CD14-positive monocyte (primary cell): ENCODE data around the gene VAV2. TPM values are rescaled to one million over a fixed set of nuclear protein-coding genes. Genes with fewer than 3 reads are reported as not detected.

Experiments
- DNase-seq, 3 donors: peaks; one replicate each; pipeline ENCODE4 v3.0.0-alpha.2; 2011 to 2022
- H2AFZ ChIP-seq: 2 replicates; pipeline ENCODE4 v1.6.0; 2012; ENCODE audit warnings: mild to moderate bottlenecking, low read depth, low read length, inconsistent platforms; ENCODE audit not compliant: insufficient read depth, poor library complexity, severe bottlenecking
- H3K27ac ChIP-seq, 2 donors: 1 replicate in 1 of 2; 2 replicates in 1 of 2; pipeline ENCODE4 v1.5.1; 2012 to 2013; ENCODE audit warnings: low read length in 2 of 2, control low read depth in 1 of 2, inconsistent platforms in 1 of 2, low read depth in 1 of 2, mild to moderate bottlenecking in 1 of 2
- H3K27me3 ChIP-seq, 2 donors: one replicate each; pipeline versions ENCODE4 v1.6.0 to v1.6.1; 2011 to 2013; ENCODE audit warnings: low read length in 2 of 2; ENCODE audit not compliant: control insufficient read depth in 2 of 2, insufficient read depth in 2 of 2
- H3K36me3 ChIP-seq, 2 donors: replicated peaks in 1 of 2; 1 replicate in 1 of 2; 2 replicates in 1 of 2; pipeline versions ENCODE4 v1.5.1 to v1.6.1; 2012 to 2013; ENCODE audit warnings: low read length in 2 of 2, control low read depth in 1 of 2, inconsistent platforms in 1 of 2, mild to moderate bottlenecking in 1 of 2; ENCODE audit not compliant: insufficient read depth in 2 of 2, control insufficient read depth in 1 of 2
- H3K4me1 ChIP-seq, 2 donors: 1 replicate in 1 of 2; 2 replicates in 1 of 2; pipeline versions ENCODE4 v1.5.1 to v1.6.1; 2012 to 2013; ENCODE audit warnings: low read length in 2 of 2, control low read depth in 1 of 2, inconsistent platforms in 1 of 2, mild to moderate bottlenecking in 1 of 2, moderate library complexity in 1 of 2; ENCODE audit not compliant: insufficient read depth in 2 of 2, control insufficient read depth in 1 of 2
- H3K4me2 ChIP-seq: replicated peaks from 2 replicates; pipeline ENCODE3; 2012; ENCODE audit warnings: low read length, moderate library complexity, mild to moderate bottlenecking; ENCODE audit not compliant: poor library complexity, severe bottlenecking; ENCODE audit errors: extremely low read depth
- H3K4me3 ChIP-seq, 3 experiments: fragments of 200-600 bp in 1 of 3; sonication (generic) in 1 of 3; replicated peaks in 1 of 3; 1 replicate in 2 of 3; 2 replicates in 1 of 3; pipeline ENCODE4 v1.5.1; 2011 to 2013; ENCODE audit warnings: low read length in 3 of 3, mild to moderate bottlenecking in 3 of 3, control low read depth in 2 of 3, low read depth in 2 of 3, inconsistent platforms in 1 of 3, moderate library complexity in 1 of 3
- H3K79me2 ChIP-seq: 2 replicates; pipeline ENCODE4 v1.6.0; 2012; ENCODE audit warnings: mild to moderate bottlenecking, control low read depth, inconsistent platforms, low read length, moderate library complexity; ENCODE audit not compliant: insufficient read depth
- H3K9ac ChIP-seq: 2 replicates; pipeline ENCODE4 v1.6.0; 2017; ENCODE audit warnings: low read length, mild to moderate bottlenecking; ENCODE audit not compliant: insufficient read depth, poor library complexity, severe bottlenecking
- H3K9me3 ChIP-seq, 2 donors: replicated peaks in 1 of 2; 1 replicate in 1 of 2; 2 replicates in 1 of 2; pipeline versions ENCODE4 v1.5.1 to v1.6.1; 2012 to 2013; ENCODE audit warnings: low read length in 2 of 2, control low read depth in 1 of 2; ENCODE audit not compliant: control insufficient read depth in 1 of 2, insufficient read depth in 1 of 2
- H4K20me1 ChIP-seq: 2 replicates; pipeline ENCODE4 v1.6.0; 2012; ENCODE audit warnings: mild to moderate bottlenecking, low read length, control low read depth, moderate library complexity; ENCODE audit not compliant: insufficient read depth
- H3K27ac Mint-ChIP-seq, 7 donors: one replicate each; pipeline ENCODE4 v1.8.0; 2020; ENCODE audit warnings: mild to moderate bottlenecking in 7 of 7, mixed read lengths in 7 of 7, moderate library complexity in 6 of 7, inconsistent platforms in 2 of 7
- H3K27me3 Mint-ChIP-seq, 3 donors: one replicate each; pipeline ENCODE4 v1.8.0; 2021 to 2022; ENCODE audit warnings: low read depth in 3 of 3, mild to moderate bottlenecking in 3 of 3, mixed read lengths in 3 of 3, moderate library complexity in 3 of 3, inconsistent platforms in 1 of 3
- H3K36me3 Mint-ChIP-seq, 2 donors: one replicate each; pipeline ENCODE4 v1.8.0; 2020; ENCODE audit warnings: mixed read lengths in 2 of 2, inconsistent platforms in 1 of 2, mild to moderate bottlenecking in 1 of 2
- H3K4me1 Mint-ChIP-seq: one replicate; pipeline ENCODE4 v1.8.0; 2020; ENCODE audit warnings: mild to moderate bottlenecking, mixed read lengths
- H3K4me3 Mint-ChIP-seq, 2 donors: one replicate each; pipeline ENCODE4 v1.8.0; 2020; ENCODE audit warnings: mild to moderate bottlenecking in 2 of 2, mixed read lengths in 2 of 2, moderate library complexity in 1 of 2
- H3K9me3 Mint-ChIP-seq, 7 donors: one replicate each; pipeline ENCODE4 v1.8.0; 2020 to 2022; ENCODE audit warnings: mixed read lengths in 7 of 7, mild to moderate bottlenecking in 6 of 7, moderate library complexity in 6 of 7, inconsistent platforms in 2 of 7
- WGBS: methylation state at CpG from one replicate; pipeline ENCODE4 v1.1.5; 2013; ENCODE audit warnings: missing lambda C conversion rate; ENCODE audit not compliant: insufficient coverage; 5-methylcytosine and 5-hydroxymethylcytosine counted together
- intact Hi-C, 2 donors: fragments of 100-400 bp; cut with micrococcal nuclease; formaldehyde crosslinking; loops; one replicate each; pipeline versions ENCODE4 v1.15.0 to v1.15.1; 2023
- polyA plus RNA-seq, 3 donors: library from polyadenylated mRNA; depleted of rRNA in 1 of 3; unstranded in 2 of 3; stranded (reverse) in 1 of 3; fragments of 300-500 nt in 2 of 3; fragments of >200 nt in 1 of 3; fragmentation: Illumina TruSeq in 2 of 3; gene quantifications; 1 replicate in 2 of 3; 2 replicates in 1 of 3; pipeline ENCODE4 v1.2.3, GENCODE V29; 2012 to 2021
- TF ChIP-seq, protein P1 (sequence below): fragments of 200-600 bp; IDR thresholded peaks from one replicate; pipeline ENCODE4 v1.8.0; 2022; ENCODE audit warnings: antibody characterized with exemption, mild to moderate bottlenecking

VAV2 gene
- polyA plus RNA-seq, 3 donors: 2.3 to 13.6 (median 2.3) TPM

DNA sequence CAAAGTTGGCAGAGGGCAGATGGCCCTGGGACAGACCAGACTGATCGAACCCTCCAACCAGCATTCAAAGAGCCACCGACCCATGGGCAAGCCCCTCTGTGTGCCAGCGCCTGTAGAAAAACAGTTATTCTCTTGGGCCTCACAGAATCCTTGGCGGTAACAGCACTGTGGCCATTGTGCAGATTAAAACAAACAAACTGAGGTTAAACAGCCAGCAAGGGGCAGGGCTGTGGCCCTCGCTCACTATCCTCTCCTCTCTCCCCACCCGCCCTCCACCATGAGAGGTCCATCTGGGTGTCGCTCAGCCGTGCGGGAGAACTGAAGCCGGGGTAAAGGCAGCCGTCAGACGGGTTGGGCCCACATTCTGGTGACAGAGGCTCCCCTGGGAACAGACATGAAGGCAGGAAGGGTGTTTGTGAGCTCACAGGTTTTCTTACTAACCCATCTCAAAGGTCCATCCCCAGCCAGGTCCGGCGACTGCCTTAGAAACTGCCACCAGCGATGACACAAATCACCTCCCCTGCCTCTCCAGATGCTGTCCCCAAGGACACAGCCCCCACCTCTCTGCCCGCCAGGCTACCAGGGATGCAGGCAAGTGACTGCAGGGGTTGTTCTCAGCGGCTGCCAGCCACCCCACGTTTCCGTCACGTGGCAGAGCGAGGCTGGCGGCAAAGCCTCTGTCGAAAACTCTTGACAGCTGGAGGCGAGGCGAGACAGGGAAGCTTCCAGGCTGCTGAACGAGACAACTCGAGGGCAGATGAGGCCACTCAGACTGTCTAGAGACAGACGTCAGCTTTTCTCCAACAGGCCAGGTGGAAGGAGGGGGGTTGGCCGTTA, 178.2 kb downstream of the VAV2 start:
- no peaks in the 10 kb centered on the region for H4K20me1 ChIP-seq
- Mint-ChIP-seq H3K27ac (peak overlapping the region in 4 of 7 donors; percentile 36 to 77 (median 53)), H3K27me3 (peaks cover 0 to 3% (median 3%) of the 10 kb centered on the region in 3 donors), H3K9me3 (no peaks in the 10 kb centered on the region), H3K4me1 (no peaks in the 10 kb centered on the region), H3K36me3 (peaks cover 15 to 49% of the 10 kb centered on the region in 2 donors), H3K4me3 (no peak overlapping the region)
- H3K9ac ChIP-seq: no peak overlapping the region
- H2AFZ ChIP-seq: no peak overlapping the region
- H3K27ac ChIP-seq: no peak overlapping the region
- H3K36me3 ChIP-seq: peaks cover 4 to 34% of the 10 kb centered on the region in 2 donors
- no peak overlapping the region for H3K4me3 ChIP-seq
- H3K27me3 ChIP-seq: no peaks in the 10 kb centered on the region
- no peaks in the 10 kb centered on the region for H3K9me3 ChIP-seq
- no peaks in the 10 kb centered on the region for H3K79me2 ChIP-seq
- H3K4me2 ChIP-seq: no peak overlapping the region
- TF ChIP-seq, protein P1, sequence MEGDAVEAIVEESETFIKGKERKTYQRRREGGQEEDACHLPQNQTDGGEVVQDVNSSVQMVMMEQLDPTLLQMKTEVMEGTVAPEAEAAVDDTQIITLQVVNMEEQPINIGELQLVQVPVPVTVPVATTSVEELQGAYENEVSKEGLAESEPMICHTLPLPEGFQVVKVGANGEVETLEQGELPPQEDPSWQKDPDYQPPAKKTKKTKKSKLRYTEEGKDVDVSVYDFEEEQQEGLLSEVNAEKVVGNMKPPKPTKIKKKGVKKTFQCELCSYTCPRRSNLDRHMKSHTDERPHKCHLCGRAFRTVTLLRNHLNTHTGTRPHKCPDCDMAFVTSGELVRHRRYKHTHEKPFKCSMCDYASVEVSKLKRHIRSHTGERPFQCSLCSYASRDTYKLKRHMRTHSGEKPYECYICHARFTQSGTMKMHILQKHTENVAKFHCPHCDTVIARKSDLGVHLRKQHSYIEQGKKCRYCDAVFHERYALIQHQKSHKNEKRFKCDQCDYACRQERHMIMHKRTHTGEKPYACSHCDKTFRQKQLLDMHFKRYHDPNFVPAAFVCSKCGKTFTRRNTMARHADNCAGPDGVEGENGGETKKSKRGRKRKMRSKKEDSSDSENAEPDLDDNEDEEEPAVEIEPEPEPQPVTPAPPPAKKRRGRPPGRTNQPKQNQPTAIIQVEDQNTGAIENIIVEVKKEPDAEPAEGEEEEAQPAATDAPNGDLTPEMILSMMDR: no peak
- H3K4me1 ChIP-seq: no peaks in the 10 kb centered on the region
- intact Hi-C loops: no loop called here
- no peak for DNase-seq
- WGBS: 91% methylated on average over 22 of the region's 29 CpGs

GRCh38 chr9:133812941-133813748, 179.0 kb downstream of the VAV2 start:
- H3K36me3 ChIP-seq: peaks cover 8 to 42% of the 10 kb centered on the region in 2 donors
- H3K36me3 Mint-ChIP-seq: peaks cover 12 to 49% of the 10 kb centered on the region in 2 donors

More at GRCh38 chr9:133812941-133813748, 179.0 kb downstream of the VAV2 start:
- no peaks in the 10 kb centered on the region for H3K79me2 ChIP-seq
- intact Hi-C loops: no loop called here
- no peaks in the 10 kb centered on the region for H3K9me3 ChIP-seq
- no peak overlapping the region for H3K4me3 ChIP-seq
- no peak for DNase-seq
- no peak overlapping the region for H3K9ac ChIP-seq
- no peaks in the 10 kb centered on the region for H3K4me1 ChIP-seq
- Mint-ChIP-seq H3K27me3 (peaks cover 0 to 3% (median 3%) of the 10 kb centered on the region in 3 donors), H3K4me3 (no peak overlapping the region), H3K9me3 (no peaks in the 10 kb centered on the region), H3K27ac (peak overlapping the region in 3 of 7 donors; percentile 36 to 82 (median 43)), H3K4me1 (no peaks in the 10 kb centered on the region)
- WGBS: 96% methylated on average over 22 of the region's 26 CpGs
- TF ChIP-seq, protein P1: no peak
- no peaks in the 10 kb centered on the region for H3K27me3 ChIP-seq
- no peak overlapping the region for H3K4me2 ChIP-seq
- H2AFZ ChIP-seq: no peak overlapping the region
- H4K20me1 ChIP-seq: no peaks in the 10 kb centered on the region
- H3K27ac ChIP-seq: no peak overlapping the region
